SU-DHL-6 (cell line): Measurements from ENCODE around the gene KCNH8.

Experiments used
- H2AFZ ChIP-seq: fragments of 200-600 bp; sonication (generic); 2 replicates; pipeline ENCODE4 v1.6.1; 2014; ENCODE audit warnings: low read depth, mild to moderate bottlenecking, moderate library complexity, mixed read lengths, antibody characterized with exemption, low read length; ENCODE audit not compliant: severe bottlenecking
- H3F3A ChIP-seq: fragments of 200-600 bp; shearing (Covaris generic); 2 replicates; pipeline ENCODE4 v1.6.0; 2016; ENCODE audit warnings: antibody characterized with exemption, mild to moderate bottlenecking; ENCODE audit not compliant: insufficient read depth
- H3K27ac ChIP-seq: fragments of 200-600 bp; sonication (generic); 2 replicates; pipeline ENCODE4 v1.5.1; 2016; ENCODE audit warnings: low read depth, mild to moderate bottlenecking, low read length, moderate library complexity, mixed read lengths
- H3K27me3 ChIP-seq: fragments of 200-600 bp; sonication (generic), shearing (Covaris generic); 2 replicates; pipeline ENCODE4 v1.6.0; 2014; ENCODE audit warnings: mild to moderate bottlenecking, low read length
- H3K36me3 ChIP-seq: fragments of 200-600 bp; sonication (generic); 2 replicates; pipeline ENCODE4 v1.6.1; 2014; ENCODE audit warnings: mild to moderate bottlenecking, low read length, mixed read lengths
- H3K4me2 ChIP-seq: fragments of 300-600, 200-600 bp; shearing (Covaris generic), sonication (generic); 2 replicates; pipeline ENCODE4 v1.6.0; 2014; ENCODE audit warnings: low read length, low read depth, mild to moderate bottlenecking; ENCODE audit not compliant: poor library complexity, severe bottlenecking
- H3K4me3 ChIP-seq: fragments of 200-600 bp; sonication (generic); 2 replicates; pipeline ENCODE4 v1.5.1; 2014; ENCODE audit warnings: antibody characterized with exemption, low read length, mild to moderate bottlenecking, mixed read lengths; ENCODE audit not compliant: insufficient read depth, poor library complexity, severe bottlenecking
- H3K79me2 ChIP-seq: fragments of 200-600 bp; sonication (generic); 2 replicates; pipeline ENCODE4 v1.6.1; 2014; ENCODE audit warnings: mild to moderate bottlenecking, low read length, moderate library complexity; ENCODE audit not compliant: insufficient read depth
- H3K9ac ChIP-seq: fragments of 200-600 bp; sonication (generic); 2 replicates; pipeline ENCODE4 v1.7.0; 2014; ENCODE audit warnings: mild to moderate bottlenecking, low read length
- H3K9me2 ChIP-seq: fragments of 200-600 bp; sonication (generic); replicated peaks from 2 replicates; pipeline ENCODE4 v1.6.1; 2014; ENCODE audit warnings: low read length; ENCODE audit not compliant: insufficient read depth
- H3K9me3 ChIP-seq: fragments of 200-600 bp; sonication (generic); 2 replicates; pipeline ENCODE4 v1.6.1; 2014; ENCODE audit warnings: low read length, mixed read lengths; ENCODE audit not compliant: insufficient read depth
- H4K20me1 ChIP-seq: fragments of 200-600 bp; sonication (generic); 2 replicates; pipeline ENCODE4 v1.6.1; 2014; ENCODE audit warnings: low read depth, mild to moderate bottlenecking, antibody characterized with exemption, low read length, moderate library complexity, mixed read lengths
- EZH2phosphoT487 ChIP-seq: fragments of 200-600 bp; sonication (generic), shearing (Covaris generic); conservative IDR thresholded peaks from 2 replicates; pipeline ENCODE4 v1.6.1; 2018; ENCODE audit warnings: mild to moderate bottlenecking, antibody characterized with exemption, low read length, moderate library complexity, mixed read lengths
- TF ChIP-seq, protein P1 (sequence below): fragments of 200-600 bp; sonication (generic); IDR thresholded peaks from one replicate; pipeline ENCODE4 v1.5.1; 2017; ENCODE audit warnings: antibody characterized with exemption, mild to moderate bottlenecking, low read length, moderate library complexity; ENCODE audit not compliant: insufficient read depth, poor library complexity, severe bottlenecking

Gene KCNH8

GRCh38 chr3:19436746-19437145 is 288.4 kb downstream of the KCNH8 start:
- no peak overlapping the region for H3K4me2 ChIP-seq
- no peak overlapping the region for H2AFZ ChIP-seq
- no peaks in the 10 kb centered on the region for H3K9me3 ChIP-seq
- no peaks in the 10 kb centered on the region for H3K27me3 ChIP-seq
- H3K79me2 ChIP-seq: no peaks in the 10 kb centered on the region
- H3K27ac ChIP-seq: no peak overlapping the region
- TF ChIP-seq, protein P1, sequence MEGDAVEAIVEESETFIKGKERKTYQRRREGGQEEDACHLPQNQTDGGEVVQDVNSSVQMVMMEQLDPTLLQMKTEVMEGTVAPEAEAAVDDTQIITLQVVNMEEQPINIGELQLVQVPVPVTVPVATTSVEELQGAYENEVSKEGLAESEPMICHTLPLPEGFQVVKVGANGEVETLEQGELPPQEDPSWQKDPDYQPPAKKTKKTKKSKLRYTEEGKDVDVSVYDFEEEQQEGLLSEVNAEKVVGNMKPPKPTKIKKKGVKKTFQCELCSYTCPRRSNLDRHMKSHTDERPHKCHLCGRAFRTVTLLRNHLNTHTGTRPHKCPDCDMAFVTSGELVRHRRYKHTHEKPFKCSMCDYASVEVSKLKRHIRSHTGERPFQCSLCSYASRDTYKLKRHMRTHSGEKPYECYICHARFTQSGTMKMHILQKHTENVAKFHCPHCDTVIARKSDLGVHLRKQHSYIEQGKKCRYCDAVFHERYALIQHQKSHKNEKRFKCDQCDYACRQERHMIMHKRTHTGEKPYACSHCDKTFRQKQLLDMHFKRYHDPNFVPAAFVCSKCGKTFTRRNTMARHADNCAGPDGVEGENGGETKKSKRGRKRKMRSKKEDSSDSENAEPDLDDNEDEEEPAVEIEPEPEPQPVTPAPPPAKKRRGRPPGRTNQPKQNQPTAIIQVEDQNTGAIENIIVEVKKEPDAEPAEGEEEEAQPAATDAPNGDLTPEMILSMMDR: no peak
- TF ChIP-seq EZH2phosphoT487: no peak
- no peaks in the 10 kb centered on the region for H3F3A ChIP-seq
- H3K36me3 ChIP-seq: 0 out of 2 replicates have a peak, but pooled peaks cover 2% of the 10 kb centered on the region
- H3K9ac ChIP-seq: no peak overlapping the region
- H3K9me2 ChIP-seq: no peaks in the 10 kb centered on the region
- no peak overlapping the region for H3K4me3 ChIP-seq
- no peaks in the 10 kb centered on the region for H4K20me1 ChIP-seq

DNA sequence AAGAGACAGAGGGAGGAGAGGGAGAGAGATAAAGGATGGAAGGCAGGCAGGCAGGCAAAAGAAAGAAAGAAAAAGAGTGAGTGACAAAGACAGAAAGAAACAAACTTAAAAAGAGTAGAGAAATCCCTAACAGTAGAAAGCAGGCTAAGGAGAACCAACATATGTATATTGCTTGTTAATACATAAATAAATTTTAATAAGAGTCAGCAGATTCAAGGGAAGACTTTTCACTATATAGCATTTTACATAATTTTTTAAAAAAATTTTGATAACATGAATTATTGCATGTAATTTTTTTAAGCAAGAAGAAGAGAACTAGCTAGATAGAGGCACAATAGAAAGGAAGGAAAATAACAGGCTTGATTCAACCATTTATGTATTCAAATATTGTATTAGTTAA is 291.6 kb downstream of the KCNH8 start:
- H3K9ac ChIP-seq: no peak overlapping the region
- no peak overlapping the region for H3K27ac ChIP-seq
- no peaks in the 10 kb centered on the region for H3K27me3 ChIP-seq
- TF ChIP-seq, protein P1: no peak
- H3F3A ChIP-seq: no peaks in the 10 kb centered on the region
- no peaks in the 10 kb centered on the region for H3K9me3 ChIP-seq
- no peaks in the 10 kb centered on the region for H3K9me2 ChIP-seq
- H3K36me3 ChIP-seq: 0 out of 2 replicates have a peak, but pooled peaks cover 2% of the 10 kb centered on the region
- no peak overlapping the region for H2AFZ ChIP-seq
- no peaks in the 10 kb centered on the region for H4K20me1 ChIP-seq
- H3K4me3 ChIP-seq: no peak overlapping the region
- H3K79me2 ChIP-seq: no peaks in the 10 kb centered on the region
- H3K4me2 ChIP-seq: no peak overlapping the region

DNA sequence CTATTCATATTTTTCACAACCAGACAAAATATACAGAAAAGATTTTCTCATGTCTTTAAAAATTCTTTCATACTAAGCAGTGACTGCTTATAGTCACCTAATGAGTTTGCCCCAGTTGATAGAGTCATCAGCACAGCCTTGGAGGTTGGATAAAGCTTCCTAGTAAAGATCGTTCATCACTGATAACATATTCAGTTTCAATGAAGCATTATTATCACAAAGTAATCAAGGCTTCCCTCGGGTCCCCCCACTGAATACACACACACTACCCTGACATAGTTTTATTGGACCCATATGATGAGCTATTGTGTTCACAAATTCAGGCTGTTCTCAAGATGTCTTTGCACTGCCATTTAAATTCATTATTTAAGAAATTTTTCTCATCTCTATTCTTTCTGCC is 297.8 kb downstream of the KCNH8 start:
- TF ChIP-seq EZH2phosphoT487: no peak
- TF ChIP-seq, protein P1: no peak
- H3K36me3 ChIP-seq: no peaks in the 10 kb centered on the region
- H4K20me1 ChIP-seq: no peaks in the 10 kb centered on the region
- no peak overlapping the region for H3K4me3 ChIP-seq
- H3K79me2 ChIP-seq: no peaks in the 10 kb centered on the region
- H3K27me3 ChIP-seq: no peaks in the 10 kb centered on the region
- no peak overlapping the region for H3K27ac ChIP-seq
- H3K4me2 ChIP-seq: no peak overlapping the region
- no peaks in the 10 kb centered on the region for H3F3A ChIP-seq
- no peak overlapping the region for H3K9ac ChIP-seq
- no peak overlapping the region for H2AFZ ChIP-seq
- H3K9me2 ChIP-seq: no peaks in the 10 kb centered on the region
- no peaks in the 10 kb centered on the region for H3K9me3 ChIP-seq

DNA sequence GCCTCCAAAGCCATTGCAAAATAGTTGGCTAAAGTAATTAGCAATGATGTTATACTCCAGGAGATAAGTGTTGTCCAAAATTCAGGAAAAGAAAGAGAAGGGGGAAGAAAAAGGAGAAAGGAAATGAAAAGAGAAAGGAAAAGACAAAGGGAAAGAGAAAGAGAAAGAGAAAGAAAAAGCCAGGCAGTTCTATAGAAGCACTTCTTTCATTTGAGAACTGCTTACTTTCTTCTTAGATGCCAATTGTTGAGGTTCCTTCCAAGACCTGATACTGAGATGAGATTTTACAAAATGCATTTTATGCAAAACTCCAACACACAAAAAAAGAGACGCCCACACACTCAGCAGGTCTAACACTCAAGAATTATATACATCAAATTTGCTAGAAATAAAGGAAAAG is 298.4 kb downstream of the KCNH8 start:
- H3K9me2 ChIP-seq: no peaks in the 10 kb centered on the region
- H3K4me2 ChIP-seq: no peak overlapping the region
- H3K9ac ChIP-seq: no peak overlapping the region
- H3K27me3 ChIP-seq: no peaks in the 10 kb centered on the region
- no peak overlapping the region for H2AFZ ChIP-seq
- no peak overlapping the region for H3K27ac ChIP-seq
- TF ChIP-seq, protein P1: no peak
- no peak for TF ChIP-seq EZH2phosphoT487
- no peaks in the 10 kb centered on the region for H3K9me3 ChIP-seq
- H4K20me1 ChIP-seq: no peaks in the 10 kb centered on the region
- no peaks in the 10 kb centered on the region; the same call in 1 of the 2 replicates for H3K36me3 ChIP-seq
- no peaks in the 10 kb centered on the region for H3K79me2 ChIP-seq
- H3K4me3 ChIP-seq: no peak overlapping the region
- H3F3A ChIP-seq: no peaks in the 10 kb centered on the region
